ENCODE data around the gene GALNT13. TPM values are rescaled to one million over a fixed set of nuclear protein-coding genes. Genes with fewer than 3 reads are reported as not detected.

Gene GALNT13
- total RNA-seq, 1 donor from 2014 or later = 0.25 TPM

DNA sequence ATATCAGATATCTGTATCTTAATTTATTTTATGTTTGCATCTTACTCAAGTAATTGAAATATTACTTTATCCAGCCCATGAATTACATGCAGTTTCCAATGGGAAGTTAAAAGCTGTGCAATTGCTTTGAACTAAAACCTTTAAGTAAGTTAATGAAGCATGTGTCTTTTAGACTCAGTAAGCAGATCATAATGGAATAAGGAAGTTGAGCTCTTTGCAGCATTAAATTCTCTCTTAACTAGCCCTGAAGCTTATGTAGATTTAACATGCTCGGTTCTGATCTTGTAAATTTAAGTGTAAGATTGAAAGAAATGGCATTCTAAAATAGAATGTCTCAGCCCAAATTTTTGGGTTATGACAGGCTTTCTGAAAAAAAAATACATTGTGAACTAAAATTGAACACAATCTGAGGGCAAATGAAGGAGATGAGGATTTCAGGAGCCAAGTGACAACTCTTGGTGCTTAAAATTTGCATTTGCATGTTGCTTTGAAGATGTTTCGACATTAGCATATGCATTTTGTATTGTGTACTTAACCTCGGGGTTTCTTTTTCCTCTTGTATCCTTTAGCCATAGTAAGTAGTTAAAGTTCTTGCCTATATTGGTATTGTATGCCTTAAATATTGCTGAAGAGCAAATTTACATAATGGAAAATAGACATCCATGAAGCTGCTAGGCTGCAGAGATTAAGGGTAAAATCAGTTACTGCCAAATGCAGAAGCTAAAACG lies 529.0 kb downstream of the GALNT13 start:
- TF ChIP-seq, protein P1, sequence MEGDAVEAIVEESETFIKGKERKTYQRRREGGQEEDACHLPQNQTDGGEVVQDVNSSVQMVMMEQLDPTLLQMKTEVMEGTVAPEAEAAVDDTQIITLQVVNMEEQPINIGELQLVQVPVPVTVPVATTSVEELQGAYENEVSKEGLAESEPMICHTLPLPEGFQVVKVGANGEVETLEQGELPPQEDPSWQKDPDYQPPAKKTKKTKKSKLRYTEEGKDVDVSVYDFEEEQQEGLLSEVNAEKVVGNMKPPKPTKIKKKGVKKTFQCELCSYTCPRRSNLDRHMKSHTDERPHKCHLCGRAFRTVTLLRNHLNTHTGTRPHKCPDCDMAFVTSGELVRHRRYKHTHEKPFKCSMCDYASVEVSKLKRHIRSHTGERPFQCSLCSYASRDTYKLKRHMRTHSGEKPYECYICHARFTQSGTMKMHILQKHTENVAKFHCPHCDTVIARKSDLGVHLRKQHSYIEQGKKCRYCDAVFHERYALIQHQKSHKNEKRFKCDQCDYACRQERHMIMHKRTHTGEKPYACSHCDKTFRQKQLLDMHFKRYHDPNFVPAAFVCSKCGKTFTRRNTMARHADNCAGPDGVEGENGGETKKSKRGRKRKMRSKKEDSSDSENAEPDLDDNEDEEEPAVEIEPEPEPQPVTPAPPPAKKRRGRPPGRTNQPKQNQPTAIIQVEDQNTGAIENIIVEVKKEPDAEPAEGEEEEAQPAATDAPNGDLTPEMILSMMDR (IDR thresholded peaks at IDR 0.05) = no peak
- no peak for TF ChIP-seq POLR2A (IDR thresholded peaks at IDR 0.05)
- TF ChIP-seq POLR2AphosphoS5 (IDR thresholded peaks at IDR 0.05; ENCODE audit: insufficient read depth in 1 of 2, low read depth in 1 of 2) = no peak
- Histone ChIP-seq H3K9me3 (no peaks in the 10 kb centered on the region), H3K27me3 (no peaks in the 10 kb centered on the region), H3K4me1 (no peaks in the 10 kb centered on the region), H3K36me3 (no peaks in the 10 kb centered on the region), H3K27ac (no peak overlapping the region), H3K4me3 (no peak overlapping the region)
- DNase-seq (ENCODE audit: extremely low spot score in 2 of 2) = no peak
- intact Hi-C loops (cut with DNase I) = no loop called here

DNA sequence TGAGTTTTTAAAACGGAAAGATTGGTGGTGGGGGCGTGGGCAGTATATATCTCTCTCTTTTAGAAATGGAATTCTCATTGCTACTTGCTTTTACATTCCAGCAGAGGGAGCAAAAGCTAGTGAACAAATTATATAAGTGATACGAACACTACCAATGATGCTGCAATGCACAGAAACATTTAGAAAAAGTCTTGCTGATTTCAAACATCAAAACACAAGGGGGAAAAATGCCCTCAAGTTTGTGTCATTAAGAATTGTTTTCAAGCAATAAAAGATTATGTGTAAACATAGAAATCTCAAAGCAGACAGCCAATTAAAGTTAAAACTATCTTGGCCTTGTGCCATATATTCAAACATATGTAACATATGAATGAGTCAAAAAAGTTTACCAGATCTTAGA lies 530.5 kb downstream of the GALNT13 start:
- Histone ChIP-seq H3K36me3 (no peaks in the 10 kb centered on the region), H3K9me3 (no peaks in the 10 kb centered on the region), H3K4me1 (no peaks in the 10 kb centered on the region), H3K27ac (no peak overlapping the region), H3K4me3 (no peak overlapping the region), H3K27me3 (no peaks in the 10 kb centered on the region)
- intact Hi-C loops (cut with DNase I) = no loop called here
- no peak for TF ChIP-seq POLR2AphosphoS5 (IDR thresholded peaks at IDR 0.05; ENCODE audit: insufficient read depth in 1 of 2, low read depth in 1 of 2)
- TF ChIP-seq, protein P1 (IDR thresholded peaks at IDR 0.05) = no peak
- no peak for TF ChIP-seq POLR2A (IDR thresholded peaks at IDR 0.05)
- no peak for DNase-seq (ENCODE audit: extremely low spot score in 2 of 2)

DNA sequence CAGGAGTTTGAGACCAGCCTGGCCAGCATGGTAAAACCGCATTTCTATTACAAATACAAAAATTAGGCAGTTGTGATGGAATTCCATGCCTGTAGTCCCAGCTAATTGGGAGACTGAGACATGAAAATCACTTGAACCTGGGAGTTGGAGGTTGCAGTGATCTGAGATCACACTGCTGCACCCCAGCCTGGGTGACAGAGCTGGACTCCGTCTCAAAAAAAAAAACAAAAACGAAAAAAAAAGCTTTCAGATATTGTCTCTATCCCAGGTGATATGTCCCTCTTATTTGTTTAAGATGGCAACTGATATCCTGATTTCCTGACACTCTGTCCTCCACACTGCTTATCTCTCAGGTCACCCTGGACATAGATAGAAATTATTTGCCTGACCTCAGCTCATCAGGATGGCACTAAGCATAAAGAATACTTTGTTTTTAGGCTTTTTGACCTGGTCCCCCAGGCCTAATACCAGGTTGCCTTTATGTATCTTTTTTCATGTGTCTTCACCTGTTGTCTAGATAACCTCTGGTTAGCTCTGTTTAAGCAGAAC lies 531.6 kb downstream of the GALNT13 start:
- intact Hi-C loops (cut with DNase I) = no loop called here
- no peak for TF ChIP-seq POLR2A (IDR thresholded peaks at IDR 0.05)
- TF ChIP-seq, protein P1 (IDR thresholded peaks at IDR 0.05) = no peak
- TF ChIP-seq POLR2AphosphoS5 (IDR thresholded peaks at IDR 0.05; ENCODE audit: insufficient read depth in 1 of 2, low read depth in 1 of 2) = no peak
- Histone ChIP-seq H3K27ac (no peak overlapping the region), H3K36me3 (no peaks in the 10 kb centered on the region), H3K27me3 (no peaks in the 10 kb centered on the region), H3K4me3 (no peak overlapping the region), H3K9me3 (no peaks in the 10 kb centered on the region), H3K4me1 (no peaks in the 10 kb centered on the region)
- no peak for DNase-seq (ENCODE audit: extremely low spot score in 2 of 2)

DNA sequence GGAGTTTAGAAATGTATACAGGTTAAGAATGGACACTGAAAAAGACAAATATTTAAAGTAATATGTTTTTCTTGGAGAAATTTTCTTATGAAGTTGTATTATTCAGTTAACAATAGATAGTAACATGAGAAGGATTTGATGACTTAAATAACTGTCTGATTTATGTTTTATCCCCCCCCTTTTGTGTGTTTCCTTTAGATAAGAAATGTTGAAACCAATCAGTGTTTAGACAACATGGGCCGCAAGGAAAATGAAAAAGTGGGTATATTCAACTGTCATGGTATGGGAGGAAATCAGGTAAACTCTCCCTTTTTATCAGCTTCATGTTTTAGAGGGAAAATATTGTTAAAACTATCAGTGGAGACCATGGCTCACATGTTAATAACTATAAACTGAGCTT lies 537.1 kb downstream of the GALNT13 start:
- intact Hi-C loops (cut with DNase I) = no loop called here
- DNase-seq (ENCODE audit: extremely low spot score in 2 of 2) = no peak
- H3K4me1 ChIP-seq = no peaks in the 10 kb centered on the region

More for the DNA sequence above, 537.1 kb downstream of the GALNT13 start:
- no peaks in the 10 kb centered on the region for H3K27me3 ChIP-seq
- no peak overlapping the region for H3K4me3 ChIP-seq
- TF ChIP-seq, protein P1 (IDR thresholded peaks at IDR 0.05) = no peak
- no peak for TF ChIP-seq POLR2AphosphoS5 (IDR thresholded peaks at IDR 0.05; ENCODE audit: insufficient read depth in 1 of 2, low read depth in 1 of 2)
- no peak for TF ChIP-seq POLR2A (IDR thresholded peaks at IDR 0.05)
- no peaks in the 10 kb centered on the region for H3K36me3 ChIP-seq
- H3K27ac ChIP-seq = no peak overlapping the region
- no peaks in the 10 kb centered on the region for H3K9me3 ChIP-seq
